ENCODE results near the gene RYR3.
A peak's percentile ranks its signal among the peaks of the same experiment; 100 is the strongest.

RYR3 gene

DNA sequence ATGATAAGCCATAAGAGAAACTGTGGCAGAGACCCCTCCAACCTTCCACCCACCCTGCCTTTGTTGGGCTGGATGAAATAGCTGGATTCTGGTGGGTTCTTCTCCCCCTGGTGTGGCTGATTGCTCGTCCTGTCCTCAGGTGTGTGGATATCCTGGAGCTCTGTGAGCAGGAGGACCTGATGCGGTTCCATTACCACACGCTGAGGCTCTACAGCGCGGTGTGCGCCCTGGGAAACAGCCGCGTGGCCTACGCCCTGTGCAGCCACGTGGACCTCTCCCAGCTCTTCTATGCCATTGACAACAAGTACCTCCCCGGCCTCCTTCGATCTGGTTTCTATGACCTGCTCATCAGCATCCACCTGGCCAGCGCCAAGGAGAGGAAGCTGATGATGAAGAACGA is 351.2 kb downstream of the RYR3 start:
- no peak for DNase-seq

- no peak for DNase-seq
Observed at GRCh38 chr15:33664947-33665346, 354.2 kb downstream of the RYR3 start.

- peak; percentile 7 for DNase-seq
Observed at GRCh38 chr15:33670567-33670966, 359.8 kb downstream of the RYR3 start.

- DNase-seq = peak; percentile 55
Observed at GRCh38 chr15:33671456-33671855, 360.7 kb downstream of the RYR3 start.

- peak; percentile 24 for DNase-seq
Observed at GRCh38 chr15:33675246-33675645, 364.5 kb downstream of the RYR3 start.

DNA sequence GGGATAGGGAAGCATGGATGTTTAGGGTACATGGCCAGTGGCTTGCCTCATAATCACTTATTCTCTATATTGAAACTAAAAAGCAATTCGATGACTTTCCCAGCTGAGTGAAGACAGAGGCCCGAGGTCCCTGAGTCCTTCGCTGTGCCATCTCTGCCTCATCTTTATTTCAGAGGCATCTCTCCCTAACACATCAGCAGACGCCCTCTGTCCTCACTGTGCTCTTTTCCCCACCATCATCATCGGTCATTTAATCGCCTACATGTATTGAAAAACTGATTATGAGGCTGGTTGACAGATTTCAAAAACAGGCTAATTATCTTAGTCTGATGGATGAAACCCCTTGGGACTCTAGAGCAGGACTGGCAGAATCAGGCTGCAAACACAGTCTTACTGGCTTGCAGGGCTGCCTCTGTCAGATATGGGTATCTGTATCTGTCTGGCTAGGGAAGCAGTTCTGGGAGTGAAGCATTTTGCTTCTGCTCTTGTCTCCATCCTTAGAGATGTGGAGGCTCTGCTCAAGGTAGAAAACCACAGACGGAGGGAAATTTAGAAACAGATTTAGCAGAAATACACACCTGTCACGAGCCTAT is 366.6 kb downstream of the RYR3 start:
- no peak for DNase-seq

GRCh38 chr15:33678176-33678575 is 367.4 kb downstream of the RYR3 start:
- no peak for DNase-seq

DNA sequence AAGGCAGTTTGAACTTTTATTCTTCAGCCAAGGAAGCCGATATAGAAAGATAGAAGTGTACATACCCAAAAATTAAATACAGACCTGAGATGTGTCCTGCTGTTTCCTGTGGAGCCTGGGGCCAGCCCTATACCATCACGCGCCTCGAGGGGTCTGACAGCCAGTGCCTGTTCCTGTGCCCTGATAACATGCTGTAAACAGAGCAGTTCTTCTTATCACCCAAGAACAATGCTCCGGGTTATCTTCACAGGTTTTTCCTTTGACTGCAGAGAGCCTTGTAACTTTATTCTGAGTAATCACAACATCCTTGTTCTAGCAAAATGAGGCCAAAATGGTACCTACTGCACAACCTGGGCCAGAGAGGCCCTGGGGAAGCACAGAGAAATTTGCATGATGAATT is 367.8 kb downstream of the RYR3 start:
- DNase-seq = no peak

- no peak for DNase-seq
Observed at GRCh38 chr15:33679061-33679460, 368.3 kb downstream of the RYR3 start.

DNA sequence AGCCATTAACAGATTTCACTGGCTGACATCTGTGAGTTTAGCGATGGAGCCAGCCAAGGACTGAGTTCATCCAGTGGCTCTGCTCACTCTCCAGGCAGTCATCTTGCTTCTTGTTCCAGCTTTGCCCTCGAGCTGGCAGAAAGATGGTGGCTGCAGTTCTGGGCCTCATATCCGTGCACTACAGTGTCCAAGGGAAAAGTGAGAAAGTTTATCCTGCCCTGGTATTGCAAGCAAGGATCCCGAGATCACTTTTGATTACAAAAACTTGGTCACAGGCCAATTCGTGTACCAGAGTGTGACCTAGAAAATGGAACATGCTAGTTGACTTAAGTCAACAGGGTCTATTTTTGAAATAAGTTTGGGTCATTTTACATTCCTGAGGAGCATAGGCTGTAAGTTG is 369.6 kb downstream of the RYR3 start:
- DNase-seq = no peak

DNA sequence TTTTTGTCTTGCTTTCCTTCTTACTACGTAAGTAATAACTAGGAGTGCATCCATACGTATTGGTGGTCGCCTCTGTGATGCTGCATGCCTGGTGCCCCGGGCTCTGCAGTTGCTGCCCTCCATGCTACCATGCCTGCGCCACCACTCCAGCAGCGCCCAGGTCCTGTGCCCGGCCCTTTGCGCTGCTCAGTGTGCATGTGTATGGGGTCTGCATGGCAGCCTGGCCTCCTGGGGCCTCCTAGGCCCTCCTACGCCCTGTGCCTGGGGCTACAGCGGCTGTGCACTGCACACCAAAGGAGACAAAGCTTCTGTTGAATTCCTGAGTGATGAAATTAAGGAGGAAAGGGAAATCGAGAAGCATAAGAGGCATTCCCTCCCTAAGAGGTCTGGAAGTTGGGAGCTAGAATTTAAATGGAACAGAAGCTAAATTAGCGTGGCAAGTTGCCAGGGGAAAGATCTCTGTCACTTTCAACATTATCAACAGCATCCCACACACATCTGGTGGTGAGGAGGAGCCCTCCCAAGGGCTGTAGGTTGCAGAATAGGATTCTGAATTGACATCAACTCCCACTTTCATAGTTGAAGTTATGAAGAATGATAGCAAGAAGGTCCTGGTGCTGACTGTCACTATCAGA is 382.5 kb downstream of the RYR3 start:
- DNase-seq = no peak

DNA sequence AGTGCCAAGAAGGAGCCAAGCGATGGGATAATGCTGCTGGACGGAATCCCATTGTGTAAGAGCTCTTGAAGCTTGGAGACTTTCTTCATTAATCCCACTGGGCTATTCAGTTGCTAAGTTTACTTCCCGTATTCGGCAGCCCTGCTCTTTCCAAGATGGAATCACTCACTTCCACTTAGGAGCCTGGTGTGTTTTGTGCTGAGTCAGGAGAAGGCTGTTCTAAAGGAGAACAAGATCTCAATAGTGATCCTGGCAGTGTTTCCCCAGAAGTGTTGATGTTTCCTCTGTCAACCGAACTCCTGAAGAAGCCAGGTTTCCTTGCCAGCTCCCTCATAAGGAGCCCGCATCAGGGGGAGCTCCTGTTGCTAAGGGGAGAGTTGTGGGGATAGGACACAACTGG is 387.4 kb downstream of the RYR3 start:
- DNase-seq = no peak

GRCh38 chr15:33699145-33699544 is 388.4 kb downstream of the RYR3 start:
- no peak for DNase-seq

- DNase-seq = no peak
Observed at GRCh38 chr15:33699691-33700447, 389.1 kb downstream of the RYR3 start.

DNA sequence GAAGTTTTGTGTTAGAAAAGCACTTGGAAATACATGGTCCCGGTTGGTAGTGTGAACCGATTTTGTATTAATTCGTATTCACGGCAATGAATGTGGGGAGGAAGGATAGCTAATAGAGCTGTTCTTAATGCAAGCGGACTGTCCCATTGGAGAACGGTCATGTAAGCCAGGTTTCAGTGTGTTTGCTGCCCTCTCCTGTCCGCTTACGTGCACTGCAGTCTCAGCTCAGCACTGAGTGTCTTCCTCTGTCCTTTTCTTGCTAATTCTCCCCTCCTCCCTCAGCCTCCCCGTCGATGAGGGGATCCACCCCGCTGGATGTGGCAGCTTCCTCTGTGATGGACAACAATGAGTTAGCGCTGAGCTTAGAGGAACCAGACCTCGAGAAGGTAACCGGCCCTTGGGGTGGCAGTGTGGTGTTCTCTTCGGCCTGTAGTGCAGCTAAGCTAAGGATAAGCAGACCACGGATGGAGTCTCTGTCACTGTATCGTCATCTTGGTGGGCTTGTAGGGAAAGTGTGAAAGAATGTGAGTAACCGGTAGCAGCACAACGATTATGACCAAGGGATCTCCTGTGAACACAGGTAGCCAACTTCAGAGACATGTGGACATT is 390.0 kb downstream of the RYR3 start:
- DNase-seq = peak; percentile 43

DNA sequence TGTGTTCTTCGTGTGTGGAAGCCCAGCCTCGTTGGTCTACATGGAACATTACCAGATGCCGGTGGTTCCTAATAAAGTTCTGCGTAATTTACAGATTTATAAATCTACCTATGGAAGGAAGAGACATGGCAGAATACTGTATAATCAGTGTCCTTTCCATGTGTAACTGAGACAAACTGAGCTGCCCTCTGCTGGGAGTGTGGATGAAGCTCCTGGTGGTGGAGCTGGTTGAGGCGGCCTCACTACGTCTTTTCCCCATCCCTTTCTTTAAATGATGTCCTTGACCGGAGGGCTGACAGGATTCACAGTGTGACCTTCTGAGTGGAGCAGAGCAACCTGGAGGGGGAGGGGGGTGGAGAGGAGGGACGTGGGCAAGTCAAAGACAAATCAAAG is 390.5 kb downstream of the RYR3 start:
- no peak for DNase-seq

- no peak for DNase-seq
Observed at GRCh38 chr15:33706173-33706572, 395.4 kb downstream of the RYR3 start.

DNA sequence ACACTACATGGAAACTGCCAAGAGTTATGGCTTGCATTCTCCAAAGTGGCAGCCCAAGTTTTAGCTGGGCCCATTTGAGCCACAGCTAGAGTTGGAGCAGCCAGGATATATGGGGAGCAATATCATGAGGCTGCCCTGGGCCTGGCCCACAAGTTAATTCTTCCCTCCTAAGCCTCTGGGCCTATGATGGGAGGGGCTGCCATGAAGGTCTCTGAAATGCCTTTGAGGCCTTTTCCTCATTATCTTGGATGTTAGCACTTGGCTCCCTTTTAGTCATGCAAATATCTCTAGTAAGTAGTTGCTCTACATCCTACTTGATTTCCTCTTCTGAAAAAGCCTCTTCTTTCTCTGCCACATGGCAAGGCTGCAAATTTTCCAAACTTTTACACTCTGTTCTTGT is 400.0 kb downstream of the RYR3 start:
- DNase-seq = no peak

- no peak for DNase-seq
Observed at GRCh38 chr15:33716025-33716424, 405.3 kb downstream of the RYR3 start.

DNA sequence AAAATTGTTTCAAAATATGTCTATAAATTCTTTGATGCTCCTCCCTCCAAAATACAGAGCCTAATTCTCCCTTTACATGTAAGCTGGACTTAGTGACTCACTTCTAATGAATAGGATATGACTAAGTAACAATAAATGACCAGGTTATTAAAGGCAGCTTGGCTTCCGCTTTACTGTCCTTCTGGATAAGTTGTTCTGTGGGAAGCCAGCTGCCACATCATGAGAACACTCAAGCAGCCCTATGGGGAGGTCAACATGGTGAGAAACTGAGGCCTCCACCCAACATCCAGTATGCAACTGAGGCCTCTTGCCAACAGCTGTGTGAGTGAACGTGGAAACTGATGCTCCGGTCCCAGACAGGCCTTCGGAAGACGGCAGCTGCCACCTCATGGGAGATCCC is 410.2 kb downstream of the RYR3 start:
- no peak for DNase-seq

GRCh38 chr15:33722005-33722672 is 411.4 kb downstream of the RYR3 start:
- DNase-seq = peak; percentile 58

DNA sequence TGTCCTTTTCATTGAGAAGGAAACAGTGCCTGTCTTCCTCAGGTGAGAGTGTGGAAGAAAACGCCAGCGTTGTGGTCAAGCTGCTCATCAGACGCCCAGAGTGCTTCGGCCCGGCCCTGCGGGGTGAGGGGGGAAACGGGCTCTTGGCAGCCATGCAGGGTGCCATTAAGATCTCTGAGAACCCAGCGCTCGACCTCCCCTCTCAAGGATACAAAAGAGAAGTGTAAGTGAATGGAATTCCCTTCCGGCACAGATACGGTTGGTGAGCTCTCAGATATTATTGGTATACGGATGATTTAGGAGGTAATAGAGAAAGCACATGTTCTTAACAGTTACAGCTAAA is 411.9 kb downstream of the RYR3 start:
- DNase-seq = no peak

DNA sequence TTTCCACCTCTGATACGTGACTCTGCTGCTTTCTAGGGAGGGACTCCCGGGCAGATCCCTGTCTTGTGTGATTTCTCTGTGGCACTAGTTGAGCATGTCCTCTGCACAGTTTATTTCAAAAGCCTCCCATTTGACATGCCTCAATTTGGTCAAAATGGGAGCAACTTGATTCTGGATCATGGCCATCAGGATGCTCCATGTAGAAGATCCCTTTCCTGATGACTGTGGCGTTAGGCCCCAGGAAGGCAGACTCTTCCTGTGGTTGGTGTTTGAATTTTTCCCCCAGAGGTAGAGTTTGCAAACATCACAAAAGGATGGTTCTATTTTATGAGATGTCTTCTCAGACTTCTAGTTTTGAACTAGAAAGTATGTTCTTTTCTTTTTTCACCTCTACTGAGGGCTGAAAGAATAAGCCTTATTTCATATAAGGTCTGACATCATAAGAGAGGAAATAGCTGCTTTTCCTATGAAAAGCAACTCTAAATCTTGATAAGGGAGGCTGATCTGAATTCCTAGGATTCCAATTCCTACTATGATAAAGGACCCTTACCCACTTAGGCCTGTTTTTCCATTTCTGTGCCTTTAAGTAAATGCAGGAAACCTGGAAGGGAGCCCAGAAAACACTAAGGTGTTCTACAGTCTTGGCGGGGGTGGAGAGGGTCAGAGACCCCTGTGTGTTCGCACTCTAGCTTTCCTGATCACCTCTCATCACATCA is 413.7 kb downstream of the RYR3 start:
- no peak for DNase-seq
